Measurements from ENCODE around the gene RERG. TPM values are rescaled to one million over a fixed set of nuclear protein-coding genes. Genes with fewer than 3 reads are reported as not detected.
A peak's percentile ranks its signal among the peaks of the same experiment; 100 is the strongest.

Gene RERG
- total RNA-seq, 2 donors from 2014 or later, result 9.9 to 12.4 TPM

DNA sequence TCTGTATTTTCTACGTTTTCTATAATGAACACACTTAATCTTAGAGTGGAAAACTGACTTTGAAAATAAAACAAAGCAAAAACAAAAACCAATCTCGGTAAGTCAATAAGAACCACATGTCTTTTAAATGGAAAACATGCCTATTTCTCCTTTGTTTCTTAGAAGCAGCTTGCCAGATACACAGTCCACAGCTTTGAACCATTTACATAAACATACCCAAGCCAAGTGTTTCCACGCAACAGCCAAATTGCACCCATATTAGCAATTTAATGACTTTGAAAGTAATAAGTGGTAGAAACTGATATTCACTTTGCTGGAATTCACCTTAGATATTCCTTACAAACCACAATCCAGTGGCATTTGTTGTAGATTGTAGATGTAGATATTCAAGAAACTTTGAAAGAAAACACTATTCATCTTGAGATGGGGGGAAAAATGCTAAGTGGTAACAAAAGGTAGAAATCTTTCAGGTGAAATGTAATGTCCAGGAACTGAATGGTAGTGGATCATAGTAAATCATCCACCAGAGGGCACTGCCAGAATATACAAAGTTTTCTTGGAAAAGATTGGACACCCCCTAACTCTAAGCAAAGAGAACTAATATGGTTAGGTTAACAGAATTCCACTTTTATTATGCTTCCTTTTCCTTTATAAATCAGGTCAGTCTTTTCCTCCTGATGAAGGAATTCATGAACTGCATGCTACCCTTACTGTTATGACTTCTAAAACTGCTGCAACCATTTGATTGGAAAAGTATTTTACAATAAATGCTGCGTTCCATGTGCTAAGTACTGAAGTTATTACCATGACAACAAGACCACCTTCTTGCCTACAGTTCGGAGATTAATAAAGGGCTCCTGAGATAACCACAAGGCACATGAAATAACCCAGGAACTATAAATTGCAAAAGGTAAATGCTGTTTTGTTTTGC lies 69.8 kb downstream of the RERG start:
- TF ChIP-seq CTCF (IDR thresholded peaks at IDR 0.05), result peak; percentile 40 to 69
- DNase-seq (ENCODE audit: low spot score), result no peak
- H3K9me3 ChIP-seq, result no peaks in the 10 kb centered on the region
- H3K27me3 ChIP-seq, result no peaks in the 10 kb centered on the region
- peaks cover 0 to 19% of the 10 kb centered on the region in 2 donors for H3K4me1 ChIP-seq
- H3K4me3 ChIP-seq, result no peak overlapping the region
- peak overlapping the region; percentile 52 to 69 for H3K27ac ChIP-seq
- H3K36me3 ChIP-seq, result no peaks in the 10 kb centered on the region

DNA sequence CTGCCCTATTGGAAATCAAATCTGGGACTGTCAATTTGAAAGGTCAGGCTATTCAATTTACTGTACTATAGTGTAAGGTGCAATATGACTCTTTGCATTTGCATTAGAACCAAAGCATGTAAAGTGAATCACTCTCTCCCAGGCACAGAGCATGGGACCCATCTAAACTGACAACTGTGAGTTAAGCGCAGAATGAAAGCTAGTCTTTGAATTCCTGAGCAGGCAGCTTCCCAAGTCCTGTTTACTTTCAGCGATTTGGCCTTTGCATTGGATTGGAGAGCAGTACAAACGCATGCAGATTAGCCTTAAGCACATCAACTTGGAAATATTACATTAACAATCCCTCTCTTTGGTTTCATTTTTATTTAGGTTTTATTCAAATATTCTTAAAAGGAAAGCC lies 74.6 kb downstream of the RERG start:
- Histone ChIP-seq H3K9me3 (no peaks in the 10 kb centered on the region), H3K27ac (no peak overlapping the region), H3K36me3 (no peaks in the 10 kb centered on the region), H3K4me3 (no peak overlapping the region), H3K27me3 (no peaks in the 10 kb centered on the region), H3K4me1 (peaks cover 0 to 3% of the 10 kb centered on the region in 2 donors)
- TF ChIP-seq CTCF (IDR thresholded peaks at IDR 0.05), result no peak
- no peak for DNase-seq (ENCODE audit: low spot score)

DNA sequence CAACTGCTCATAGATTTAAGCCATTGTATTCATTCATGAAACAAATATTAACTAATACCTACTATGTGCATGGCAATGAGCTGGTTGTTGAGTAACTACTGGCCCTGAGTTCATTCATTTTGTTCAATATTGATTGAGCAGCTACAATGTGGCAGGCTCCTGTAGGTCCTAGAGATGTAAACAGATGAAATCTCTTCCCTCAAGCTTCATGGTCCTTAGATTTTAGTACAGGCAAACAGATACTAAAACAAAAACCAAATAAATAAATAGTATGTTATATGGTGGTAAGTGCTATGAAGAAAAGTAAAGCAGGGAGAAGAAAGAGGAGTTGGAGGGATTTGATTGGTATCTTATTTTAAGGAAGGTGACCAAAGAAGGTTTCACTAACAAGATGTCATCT lies 77.8 kb downstream of the RERG start:
- Histone ChIP-seq H3K27ac (no peak overlapping the region), H3K9me3 (no peaks in the 10 kb centered on the region), H3K4me1 (no peaks in the 10 kb centered on the region), H3K27me3 (no peaks in the 10 kb centered on the region), H3K36me3 (no peaks in the 10 kb centered on the region), H3K4me3 (no peak overlapping the region)
- TF ChIP-seq CTCF (IDR thresholded peaks at IDR 0.05), result no peak
- DNase-seq (ENCODE audit: low spot score), result no peak

GRCh38 chr12:15142711-15143110 lies 78.5 kb downstream of the RERG start:
- H3K27me3 ChIP-seq, result no peaks in the 10 kb centered on the region
- no peaks in the 10 kb centered on the region for H3K4me1 ChIP-seq
- DNase-seq (ENCODE audit: low spot score), result no peak
- TF ChIP-seq CTCF (IDR thresholded peaks at IDR 0.05), result no peak
- H3K36me3 ChIP-seq, result no peaks in the 10 kb centered on the region
- no peaks in the 10 kb centered on the region for H3K9me3 ChIP-seq
- no peak overlapping the region for H3K27ac ChIP-seq
- H3K4me3 ChIP-seq, result no peak overlapping the region

- no peak overlapping the region for H3K4me3 ChIP-seq
- no peaks in the 10 kb centered on the region for H3K9me3 ChIP-seq
- H3K27ac ChIP-seq, result peak overlapping the region in 1 of 2 donors; percentile 5
- DNase-seq (ENCODE audit: low spot score), result no peak
- no peaks in the 10 kb centered on the region for H3K4me1 ChIP-seq
- no peak for TF ChIP-seq CTCF (IDR thresholded peaks at IDR 0.05)
- H3K36me3 ChIP-seq, result no peaks in the 10 kb centered on the region
- H3K27me3 ChIP-seq, result no peaks in the 10 kb centered on the region
These were observed 89.8 kb downstream of the RERG start for GRCh38 chr12:15131431-15131830.

Measured in right atrium auricular region (tissue), 2 donors.